GM12878 (cell line): ENCODE measurements around the gene ZNF621. TPM values are rescaled to one million over a fixed set of nuclear protein-coding genes. Genes with fewer than 3 reads are reported as not detected.

Experiments used
- ATAC-seq: fragments of 200-7000 bp; cut with Tn5 transposase; 3 replicates; pipeline ENCODE4 v1.9.1; 2020; ENCODE audit warnings: mild to moderate bottlenecking, moderate library complexity
- BruUV-seq: library from RNA; stranded (reverse); fragments of 400-500 nt; replicated peaks from 2 replicates; lab custom pipeline; 2021; lab: Mats Ljungman, UMichigan
- CTCF ChIA-PET: fragments of 300-600 bp; sonication (Branson Sonifier 250); formaldehyde crosslinking; extraction: SDS; loops from one replicate; lab custom pipeline; 2021; ENCODE audit warnings: inconsistent platforms; lab: Yijun Ruan, JAX
- POLR2A ChIA-PET: fragments of 350-600 bp; formaldehyde crosslinking; extraction: SDS; loops from one replicate; lab custom pipeline; 2021; ENCODE audit warnings: inconsistent platforms; lab: Charles Lee
- RAD21 ChIA-PET: fragments of 300-600 bp; sonication (Branson Sonifier 250); formaldehyde crosslinking; loops from one replicate; lab custom pipeline; 2023; ENCODE audit warnings: antibody characterized with exemption; ENCODE audit not compliant: unreplicated experiment; lab: Charles Lee
- SMC1A ChIA-PET: fragments of 300-600 bp; sonication (Branson Sonifier 250); formaldehyde crosslinking; loops from one replicate; lab custom pipeline; 2023; ENCODE audit not compliant: unreplicated experiment, uncharacterized antibody; lab: Charles Lee
- DNase-seq: peaks from one replicate; pipeline ENCODE4 v3.0.0-alpha.2; 2011; ENCODE audit warnings: low read depth, low spot score
- FAIRE-seq: peaks from 3 replicates; lab custom pipeline; 2011; peaks lifted over from hg19 to GRCh38; lab: Jason Lieb, UNC
- H2AFZ ChIP-seq: 2 replicates; pipeline ENCODE4 v1.6.0; 2011; ENCODE audit warnings: low read depth, low read length, control low read depth; ENCODE audit not compliant: control insufficient read depth
- H3K27ac ChIP-seq: 2 replicates; pipeline ENCODE4 v1.5.1; 2011; ENCODE audit warnings: control low read depth; ENCODE audit not compliant: control insufficient read depth, insufficient read depth
- H3K27me3 ChIP-seq, 2 experiments: replicated peaks in 1 of 2; 2 replicates each; pipeline versions ENCODE4 v1.6.0 to v1.6.1; 2011; ENCODE audit warnings: low read length in 1 of 2; ENCODE audit not compliant: control insufficient read depth in 2 of 2, insufficient read depth in 2 of 2
- H3K36me3 ChIP-seq, 2 experiments: 2 replicates each; pipeline ENCODE4 v1.5.1; 2011; ENCODE audit warnings: low read length in 1 of 2; ENCODE audit not compliant: control insufficient read depth in 2 of 2, insufficient read depth in 2 of 2
- H3K4me1 ChIP-seq: 2 replicates; pipeline ENCODE4 v1.6.1; 2011; ENCODE audit warnings: mild to moderate bottlenecking, low read length, moderate library complexity, mixed read lengths; ENCODE audit not compliant: control insufficient read depth, insufficient read depth
- H3K4me2 ChIP-seq: 2 replicates; pipeline ENCODE4 v1.6.0; 2011; ENCODE audit warnings: control low read depth; ENCODE audit not compliant: control insufficient read depth, insufficient read depth
- H3K4me3 ChIP-seq: fragments of 200-600 bp; sonication (generic); 2 replicates; pipeline ENCODE4 v1.5.1; 2016
- H3K79me2 ChIP-seq: 2 replicates; pipeline ENCODE4 v1.6.0; 2011; ENCODE audit warnings: low read length; ENCODE audit not compliant: control insufficient read depth, insufficient read depth
- H3K9ac ChIP-seq: 2 replicates; pipeline ENCODE4 v1.8.0; 2011; ENCODE audit warnings: low read length, control low read depth, mixed read lengths; ENCODE audit not compliant: control insufficient read depth, insufficient read depth
- H3K9me3 ChIP-seq: replicated peaks from 3 replicates; pipeline ENCODE4 v1.5.1; 2011; ENCODE audit warnings: mild to moderate bottlenecking, low read length; ENCODE audit not compliant: control insufficient read depth, insufficient read depth
- H4K20me1 ChIP-seq: 2 replicates; pipeline ENCODE4 v1.6.0; 2011; ENCODE audit not compliant: control insufficient read depth, insufficient read depth
- CHD4 ChIP-seq: fragments of 200-600 bp; sonication (generic); IDR thresholded peaks from 2 replicates; pipeline ENCODE4 v1.6.1; 2016; ENCODE audit warnings: mild to moderate bottlenecking
- GATAD2B ChIP-seq: fragments of 450-650 bp; conservative IDR thresholded peaks from 2 replicates; pipeline ENCODE4 v1.6.1; 2017; ENCODE audit warnings: low read depth, mild to moderate bottlenecking, moderate library complexity
- HDAC2 ChIP-seq: fragments of 200-600 bp; sonication (generic); IDR thresholded peaks from 2 replicates; pipeline ENCODE4 v1.6.1; 2017
- IKZF1 ChIP-seq: fragments of 450-650 bp; conservative IDR thresholded peaks from 2 replicates; pipeline ENCODE4 v1.6.1; 2017; ENCODE audit warnings: antibody characterized with exemption, mild to moderate bottlenecking
- MAX ChIP-seq: IDR thresholded peaks from 2 replicates; pipeline ENCODE4 v1.6.1; 2012; ENCODE audit warnings: low read depth, low read length, improper control_type of control experiment
- MEF2B ChIP-seq: fragments of 450-650 bp; IDR thresholded peaks from 2 replicates; pipeline ENCODE4 v1.6.1; 2018; ENCODE audit warnings: mild to moderate bottlenecking, moderate library complexity; ENCODE audit not compliant: partially characterized antibody, poor library complexity, severe bottlenecking
- MYB ChIP-seq: fragments of 150-350 bp; IDR thresholded peaks from 2 replicates; pipeline ENCODE4 v1.6.1; 2014; ENCODE audit warnings: mild to moderate bottlenecking, low read depth, low read length, borderline replicate concordance
- NFYA ChIP-seq: IDR thresholded peaks from 2 replicates; pipeline ENCODE4 v1.6.1; 2011; ENCODE audit warnings: low read depth, mild to moderate bottlenecking, low read length, improper control_type of control experiment, borderline replicate concordance
- NR2C1 ChIP-seq: fragments of 450-650 bp; IDR thresholded peaks from 2 replicates; pipeline ENCODE4 v1.6.1; 2017; ENCODE audit warnings: antibody characterized with exemption, mild to moderate bottlenecking, moderate library complexity
- PML ChIP-seq: IDR thresholded peaks from 2 replicates; pipeline ENCODE4 v1.6.1; 2012; ENCODE audit warnings: low read length, inconsistent platforms
- POLR2AphosphoS2 ChIP-seq: IDR thresholded peaks from 2 replicates; pipeline ENCODE4 v1.6.1; 2011; ENCODE audit warnings: low read depth, mild to moderate bottlenecking, low read length, improper control_type of control experiment, moderate library complexity
- PRDM15 ChIP-seq: fragments of 450-650 bp; formaldehyde crosslinking; IDR thresholded peaks from 2 replicates; pipeline ENCODE4 v1.4.0; 2020; ENCODE audit warnings: mild to moderate bottlenecking, moderate library complexity
- RAD51 ChIP-seq: fragments of 450-650 bp; IDR thresholded peaks from 2 replicates; pipeline ENCODE4 v1.6.1; 2016; ENCODE audit warnings: moderate library complexity, mild to moderate bottlenecking, inconsistent platforms
- RB1 ChIP-seq: fragments of 450-650 bp; formaldehyde crosslinking; IDR thresholded peaks from 2 replicates; pipeline ENCODE4 v1.6.1; 2017; ENCODE audit warnings: mild to moderate bottlenecking, borderline replicate concordance
- RELB ChIP-seq: fragments of 450-650 bp; IDR thresholded peaks from 2 replicates; pipeline ENCODE4 v1.6.1; 2017; ENCODE audit warnings: low read depth, mild to moderate bottlenecking, moderate library complexity
- SREBF2 ChIP-seq: IDR thresholded peaks from 2 replicates; pipeline ENCODE4 v1.6.1; 2012; ENCODE audit warnings: mild to moderate bottlenecking, low read length
- USF2 ChIP-seq: IDR thresholded peaks from 2 replicates; pipeline ENCODE4 v1.6.1; 2011; ENCODE audit warnings: low read depth, low read length, improper control_type of control experiment, borderline replicate concordance
- WGBS: methylation state at CpG from one replicate; pipeline ENCODE4 v1.1.6; 2016; ENCODE audit warnings: low lambda C conversion rate; ENCODE audit not compliant: insufficient replicate concordance, insufficient coverage; ENCODE audit errors: missing lambda C conversion rate; 5-methylcytosine and 5-hydroxymethylcytosine counted together
- in situ Hi-C: fragments of 300-500 bp; cut with MboI; formaldehyde crosslinking; loops from 9 replicates; pipeline ENCODE4 v1.14.3; 2018; ENCODE audit warnings: mixed read lengths
- intact Hi-C: fragments of 100-400 bp; cut with micrococcal nuclease; formaldehyde crosslinking; loops from one replicate; pipeline ENCODE4 v1.14.2; 2022; ENCODE audit not compliant: unreplicated experiment
- polyA plus RNA-seq, 11 experiments: library from polyadenylated mRNA; depleted of rRNA in 4 of 11; unstranded in 6 of 11; stranded (reverse) in 5 of 11; fragments of >200 nt; fragmentation: Nextera tagmentation in 4 of 11; fragmentation: Illumina TruSeq in 1 of 11; extraction: Ambion mirVana in 4 of 11; extraction: Trizol in 1 of 11; gene quantifications; 1 replicate in 1 of 11; 2 replicates in 10 of 11; pipeline versions ENCODE4 v1.2.1 to v1.2.3, GENCODE V29; 2011 to 2016; ENCODE audit warnings: inconsistent platforms in 2 of 11, missing spikeins in 2 of 11, low read depth in 1 of 11
- total RNA-seq, 4 experiments: library from RNA; depleted of rRNA in 3 of 4; stranded (reverse); fragments of >200 nt in 3 of 4; fragmentation: Illumina TruSeq in 1 of 4; extraction: Trizol in 1 of 4; gene quantifications; 2 replicates each; pipeline versions ENCODE4 v1.2.1 to v1.2.3, GENCODE V29; 2013 to 2021

The ZNF621 gene
- total and polyA plus RNA-seq, 10 of the 15 experiments (the other 5 are each of a cell fraction or from before 2014, with no cell fraction given), result 2.9 to 26.3 (median 11.9) TPM

GRCh38 chr3:40504636-40505430 is 19.9 kb upstream of the ZNF621 start:
- Histone ChIP-seq H3K27ac (no peak overlapping the region), H3K4me2 (peak overlapping the region; percentile 77; the same call in 1 of the 2 replicates), H3K9me3 (no peaks in the 10 kb centered on the region), H4K20me1 (no peaks in the 10 kb centered on the region), H2AFZ (no peak overlapping the region; the same call in 1 of the 2 replicates), H3K27me3 (no peaks in the 10 kb centered on the region), H3K4me1 (peaks cover 5% of the 10 kb centered on the region; the same call in 1 of the 2 replicates), H3K9ac (no peak overlapping the region), H3K4me3 (no peak overlapping the region), H3K36me3 (no peaks in the 10 kb centered on the region), H3K79me2 (no peaks in the 10 kb centered on the region)
- FAIRE-seq (no peak), DNase-seq (no peak), ATAC-seq (no peak)
- ChIA-PET CTCF (interaction anchor here (1.1 to 2.4 kb wide), 7 partner anchors 9 to 313 kb away, joined by 3 to 18 read pairs (median 5); partner anchors contain the start of genes ZNF619 and ZNF621), SMC1A (interaction anchor here (0.7 to 2.1 kb wide), 6 partner anchors 8 to 765 kb away, joined by 3 to 11 read pairs (median 4); no protein-coding TSS in a partner anchor), RAD21 (interaction anchor here (1.0 kb wide), 2 partner anchors 20 to 28 kb away, joined by 3 read pairs; partner anchors contain the start of genes ZNF619 and ZNF621), POLR2A (interaction anchor here (0.9 to 3.1 kb wide), 2 partner anchors 20 to 51 kb away, joined by 4 to 12 read pairs; partner anchors contain the start of gene ZNF621)
- no TSS peak for BruUV-seq
- in situ Hi-C loops, result no loop called here
- WGBS, result 95% methylated on average over 5 of the region's 5 CpGs
- intact Hi-C loops, result no loop called here
- TF ChIP-seq MEF2B (no peak), NFYA (no peak), MYB (no peak), RELB (no peak), SREBF2 (no peak), HDAC2 (no peak), IKZF1 (no peak), PRDM15 (no peak), POLR2AphosphoS2 (no peak), NR2C1 (no peak), CHD4 (no peak), RB1 (no peak), USF2 (no peak), RAD51 (no peak), MAX (no peak), PML (no peak), GATAD2B (no peak)
